ENCODE data around the gene WT1. TPM values are rescaled to one million over a fixed set of nuclear protein-coding genes. Genes with fewer than 3 reads are reported as not detected.

The WT1 gene
- total and polyA plus RNA-seq, 2 donors (not counting 3 experiments of a cell fraction or from before 2014, with no cell fraction given): not detected

- BruUV-seq (replicated peaks): no TSS peak
- no peaks in the 10 kb centered on the region for H3K9me3 ChIP-seq (replicated peaks; ENCODE audit: control insufficient read depth, insufficient read depth, low read length)
- ChIA-PET POLR2A (no interaction called here), CTCF (no interaction called here)
- H3K9ac ChIP-seq (replicated peaks; ENCODE audit: extremely low read depth, insufficient read depth, low read length): no peak overlapping the region
- no peaks in the 10 kb centered on the region for H3K9me1 ChIP-seq (replicated peaks; ENCODE audit: control insufficient read depth, extremely low read depth, insufficient read depth, low read length)
- intact Hi-C loops (cut with micrococcal nuclease) (no loop called here), dilution Hi-C loops (cut with MboI; ENCODE audit: extremely low pct_ligation_motif_present, low sequenced_read_pairs) (no loop called here)
- no peak overlapping the region for H3K27ac ChIP-seq (ENCODE audit: insufficient read depth, low read depth, low read length)
- no peaks in the 10 kb centered on the region for H3K79me2 ChIP-seq (ENCODE audit: control insufficient read depth, insufficient read depth, low read length)
- TF ChIP-seq MYC (IDR thresholded peaks at IDR 0.05; ENCODE audit: low read depth, low read length): no peak
- TF ChIP-seq EZH2 (IDR thresholded peaks at IDR 0.05; ENCODE audit: borderline replicate concordance, low read depth, low read length, severe bottlenecking): peak; percentile 80
- TF ChIP-seq POLR2AphosphoS5 (IDR thresholded peaks at IDR 0.05; ENCODE audit: insufficient read depth, low read depth, low read length): no peak
- no peak overlapping the region for H3K4me3 ChIP-seq (replicated peaks in 1 of 3; ENCODE audit: insufficient read depth in 1 of 3, low read depth in 1 of 3, low read length in 3 of 3)
- H3K27me3 ChIP-seq (ENCODE audit: control insufficient read depth in 2 of 2, insufficient read depth in 2 of 2, low read length in 2 of 2): peaks cover 92 to 96% of the 10 kb centered on the region in 2 experiments
- H3K4me1 ChIP-seq (ENCODE audit: control insufficient read depth, extremely low read depth, insufficient read depth, low read length): no peaks in the 10 kb centered on the region
- H3K36me3 ChIP-seq (ENCODE audit: control insufficient read depth in 2 of 2, extremely low read depth in 1 of 2, insufficient read depth in 2 of 2, low read length in 2 of 2): no peaks in the 10 kb centered on the region
- FAIRE-seq: no peak
- H3K4me2 ChIP-seq (ENCODE audit: insufficient read depth, low read length): peak overlapping the region; percentile 18
- no peaks in the 10 kb centered on the region for H4K20me1 ChIP-seq (replicated peaks; ENCODE audit: control insufficient read depth, extremely low read depth, insufficient read depth, low read length)
- no peak for DNase-seq (ENCODE audit: low read depth, low spot score)
- H2AFZ ChIP-seq (ENCODE audit: low read depth, low read length): no peak overlapping the region
These were observed 2.0 kb downstream of the WT1 start for GRCh38 chr11:32433101-32433913.

GRCh38 chr11:32432565-32432964 lies 2.8 kb downstream of the WT1 start:
- no peaks in the 10 kb centered on the region for H3K9me1 ChIP-seq (replicated peaks; ENCODE audit: control insufficient read depth, extremely low read depth, insufficient read depth, low read length)
- intact Hi-C loops (cut with micrococcal nuclease) (no loop called here), dilution Hi-C loops (cut with MboI; ENCODE audit: extremely low pct_ligation_motif_present, low sequenced_read_pairs) (no loop called here)
- no peak overlapping the region for H3K4me2 ChIP-seq (ENCODE audit: insufficient read depth, low read length)
- H3K9ac ChIP-seq (replicated peaks; ENCODE audit: extremely low read depth, insufficient read depth, low read length): no peak overlapping the region
- FAIRE-seq: no peak
- H3K27ac ChIP-seq (ENCODE audit: insufficient read depth, low read depth, low read length): no peak overlapping the region
- peaks cover 92 to 96% of the 10 kb centered on the region in 2 experiments for H3K27me3 ChIP-seq (ENCODE audit: control insufficient read depth in 2 of 2, insufficient read depth in 2 of 2, low read length in 2 of 2)
- H3K4me1 ChIP-seq (ENCODE audit: control insufficient read depth, extremely low read depth, insufficient read depth, low read length): no peaks in the 10 kb centered on the region
- DNase-seq (ENCODE audit: low read depth, low spot score): no peak
- no peak overlapping the region for H2AFZ ChIP-seq (ENCODE audit: low read depth, low read length)
- TF ChIP-seq FOS (IDR thresholded peaks at IDR 0.05; ENCODE audit: borderline replicate concordance, insufficient read depth, low read length) (no peak), MYC (IDR thresholded peaks at IDR 0.05; ENCODE audit: low read depth, low read length) (no peak), EZH2 (IDR thresholded peaks at IDR 0.05; ENCODE audit: borderline replicate concordance, low read depth, low read length, severe bottlenecking) (no peak), JUN (IDR thresholded peaks at IDR 0.05; ENCODE audit: borderline replicate concordance, insufficient read depth, insufficient read length, low read depth) (no peak), POLR2A (IDR thresholded peaks at IDR 0.05; ENCODE audit: low read depth, low read length) (no peak), GATA2 (IDR thresholded peaks at IDR 0.05; ENCODE audit: insufficient read depth, insufficient read length, low read depth, low read length) (no peak), CTCF (IDR thresholded peaks at IDR 0.05; ENCODE audit: extremely low read depth in 1 of 2, insufficient read depth in 1 of 2, low read depth in 1 of 2, low read length in 2 of 2) (no peak), POLR2AphosphoS5 (IDR thresholded peaks at IDR 0.05; ENCODE audit: insufficient read depth, low read depth, low read length) (no peak), MAX (IDR thresholded peaks at IDR 0.05; ENCODE audit: insufficient read depth, insufficient read length) (no peak)
- H4K20me1 ChIP-seq (replicated peaks; ENCODE audit: control insufficient read depth, extremely low read depth, insufficient read depth, low read length): no peaks in the 10 kb centered on the region
- CTCF ChIA-PET: no interaction called here
- H3K79me2 ChIP-seq (ENCODE audit: control insufficient read depth, insufficient read depth, low read length): no peaks in the 10 kb centered on the region
- H3K9me3 ChIP-seq (replicated peaks; ENCODE audit: control insufficient read depth, insufficient read depth, low read length): no peaks in the 10 kb centered on the region
- no peaks in the 10 kb centered on the region for H3K36me3 ChIP-seq (ENCODE audit: control insufficient read depth in 2 of 2, extremely low read depth in 1 of 2, insufficient read depth in 2 of 2, low read length in 2 of 2)
- POLR2A ChIA-PET: no interaction called here
- no peak overlapping the region for H3K4me3 ChIP-seq (replicated peaks in 1 of 3; ENCODE audit: insufficient read depth in 1 of 3, low read depth in 1 of 3, low read length in 3 of 3)
- BruUV-seq (replicated peaks): no TSS peak

All from endothelial cell of umbilical vein (primary cell).